GM18951 (cell line): ENCODE data around the gene DDAH2.
"Not testable (repeated sequence)": the region's sequence is repeated elsewhere in the genome, so short reads cannot be mapped to it uniquely, and the experiment has no call there.

Source experiments
- POLR2A ChIP-seq: IDR thresholded peaks from 4 replicates; pipeline ENCODE4 v1.6.1; 2011; ENCODE audit warnings: mild to moderate bottlenecking; ENCODE audit not compliant: insufficient read length, insufficient read depth; ENCODE audit errors: extremely low read depth
- in situ Hi-C: fragments of 300-500 bp; cut with MboI; formaldehyde crosslinking; loops from one replicate; pipeline ENCODE4 v1.12.0; 2022; ENCODE audit warnings: low sequenced_read_pairs, mixed read lengths, inconsistent platforms; ENCODE audit not compliant: unreplicated experiment

Gene DDAH2

GRCh38 chr6:31711233-31711632 lies 17.9 kb downstream of the DDAH2 start:
- in situ Hi-C loops = no loop called here
- no peak for TF ChIP-seq POLR2A

DNA sequence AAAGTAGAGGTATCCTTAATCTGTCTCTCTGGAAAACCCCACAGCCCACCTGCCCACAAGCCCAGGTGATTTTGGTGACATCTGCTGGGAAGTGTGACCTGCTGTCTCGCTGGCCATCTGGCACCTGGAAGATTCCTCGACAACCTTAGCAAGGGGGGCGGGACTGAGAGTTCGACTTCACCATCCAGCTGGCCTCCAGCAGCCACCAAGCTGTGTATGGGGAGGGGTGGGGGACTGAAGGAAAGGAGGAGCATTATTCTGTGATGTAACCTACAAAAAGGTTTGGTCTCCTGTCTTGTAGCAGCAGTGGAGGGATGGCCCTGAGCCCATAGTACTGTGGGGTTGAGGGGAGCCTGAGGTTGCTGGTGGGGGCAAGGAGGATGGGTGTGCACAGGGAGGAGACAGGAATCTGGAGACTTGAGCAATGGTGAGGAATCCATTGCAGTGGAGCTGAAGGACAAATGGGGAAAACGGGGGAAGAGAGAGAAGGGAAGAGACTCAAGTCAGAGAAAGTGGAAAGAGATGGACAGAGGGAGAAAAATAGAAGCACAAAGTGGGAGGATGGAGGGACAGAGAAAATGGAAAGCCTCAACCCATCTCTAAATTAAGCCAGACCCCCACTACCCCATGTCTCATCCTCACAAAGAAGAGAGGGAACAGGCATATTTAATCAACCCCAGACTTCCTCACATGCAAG lies 18.4 kb downstream of the DDAH2 start:
- in situ Hi-C loops = no loop called here
- no peak for TF ChIP-seq POLR2A

DNA sequence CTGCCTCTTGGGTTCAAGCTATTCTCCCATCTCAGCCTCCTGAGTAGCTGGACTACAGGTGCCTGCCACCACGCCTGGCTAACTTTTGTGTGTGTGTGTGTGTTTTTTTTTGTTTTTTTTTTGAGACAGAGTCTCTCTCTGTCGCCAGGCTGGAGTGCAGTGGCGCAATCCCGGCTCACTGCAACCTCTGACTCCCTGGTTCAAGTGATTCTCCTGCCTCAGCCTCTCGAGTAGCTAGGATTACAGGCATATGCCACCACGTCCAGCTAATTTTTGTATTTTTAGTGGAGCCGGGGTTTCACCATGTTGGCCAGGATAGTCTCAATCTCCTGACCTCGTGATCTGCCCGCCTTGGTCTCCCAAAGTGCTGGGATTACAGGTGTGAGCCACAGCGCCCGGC lies 19.9 kb downstream of the DDAH2 start:
- in situ Hi-C loops = not testable (repeated sequence)

- TF ChIP-seq POLR2A = no peak
- in situ Hi-C loops = no loop called here
Observed at GRCh38 chr6:31708224-31708623, 20.9 kb downstream of the DDAH2 start.

GRCh38 chr6:31707701-31708100 lies 21.4 kb downstream of the DDAH2 start:
- in situ Hi-C loops = no loop called here
- TF ChIP-seq POLR2A = no peak

DNA sequence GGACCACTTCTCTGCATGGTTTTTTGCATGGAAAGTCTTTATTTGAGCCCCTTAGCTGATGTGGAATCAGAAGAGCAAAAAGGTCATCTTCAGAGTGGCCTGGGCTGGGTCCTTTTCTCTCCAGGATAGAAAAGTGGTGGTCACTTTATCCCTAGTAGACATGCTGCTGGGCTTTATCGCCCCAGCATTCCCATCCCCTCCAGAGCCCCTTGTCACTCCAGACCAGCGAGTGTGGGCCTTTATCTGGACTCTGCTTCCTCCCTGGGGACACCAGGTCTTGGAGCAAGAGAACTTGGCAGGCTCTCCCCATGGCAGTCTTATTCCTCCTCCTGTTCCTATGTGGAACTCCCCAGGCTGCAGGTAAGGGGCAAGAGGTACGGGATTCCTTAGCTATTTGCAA lies 22.5 kb downstream of the DDAH2 start, which contains the start of gene LY6G6F:
Gene LY6G6F, plus strand, starts transcription at position 268 of the 400 bp plus-strand sequence. Its CDS starts 41 bp downstream, at position 309.
- in situ Hi-C loops = no loop called here
- TF ChIP-seq POLR2A = no peak

DNA sequence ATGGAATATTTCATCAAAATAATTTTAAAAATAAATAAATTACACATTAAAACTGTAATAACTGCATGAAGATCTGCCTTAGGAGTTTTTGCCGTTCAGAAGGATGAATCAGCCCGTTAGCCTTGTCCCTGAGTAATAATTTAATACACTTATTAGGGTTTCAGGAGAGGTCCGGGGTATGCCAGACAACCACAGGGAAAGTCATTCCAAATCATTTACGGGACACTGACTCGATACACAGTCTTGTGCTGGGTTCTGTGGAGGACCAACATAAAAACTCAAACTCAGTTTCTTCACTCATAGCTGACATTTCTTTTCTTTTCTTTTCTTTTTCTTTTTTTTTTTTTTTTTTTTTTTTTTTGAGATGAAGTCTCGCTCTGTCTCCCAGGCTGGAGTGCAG lies 23.2 kb downstream of the DDAH2 start:
- no peak for TF ChIP-seq POLR2A
- in situ Hi-C loops = no loop called here

DNA sequence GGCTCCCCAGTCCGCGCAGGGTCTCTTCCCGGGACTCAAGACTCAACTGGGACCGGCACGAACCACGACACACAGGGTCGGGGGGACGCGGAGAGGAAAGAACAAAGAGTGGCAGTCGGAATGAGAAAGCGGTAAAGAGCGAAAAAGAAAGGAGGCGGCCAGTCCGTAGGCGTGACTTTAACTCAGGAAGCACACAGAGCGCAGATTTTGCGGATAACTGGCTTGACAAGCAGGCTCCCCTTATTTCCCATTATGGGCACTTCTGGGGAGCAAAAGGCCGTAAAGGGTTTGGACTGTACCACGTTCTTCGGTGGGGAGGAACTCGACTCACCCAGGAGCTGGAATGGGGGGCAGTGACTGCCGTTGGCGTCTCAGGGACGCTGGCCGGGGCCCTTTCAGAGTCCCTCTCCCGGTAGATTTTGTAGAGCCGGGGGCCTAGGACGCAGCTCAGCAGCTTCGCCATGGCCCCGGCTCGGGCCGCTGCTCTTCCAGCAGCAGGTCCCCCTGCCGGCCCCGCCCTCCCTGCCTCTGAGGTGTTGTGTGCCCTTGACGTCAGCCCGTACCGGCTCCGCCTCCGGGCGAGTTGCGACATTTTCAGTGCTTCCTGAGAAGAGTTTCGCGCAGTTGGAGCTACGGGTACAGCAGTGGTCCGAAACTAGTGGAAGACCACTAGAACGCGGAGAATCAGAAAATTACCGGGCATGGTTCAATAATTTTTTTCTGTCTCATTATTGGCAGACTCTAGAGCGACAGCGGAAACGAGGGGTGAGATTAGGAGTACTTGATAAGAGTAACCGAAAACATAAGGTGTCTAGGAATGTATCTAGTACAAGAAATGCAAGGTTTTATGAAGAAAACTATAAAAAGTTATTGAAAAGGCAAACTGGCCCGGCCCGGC lies 26.0 kb downstream of the DDAH2 start, which contains the start of gene ABHD16A:
Gene ABHD16A, minus strand, starts transcription at position 506 of the 898 bp plus-strand sequence. Its CDS starts 43 bp downstream, at position 463.
- peak; percentile 94 for TF ChIP-seq POLR2A
- in situ Hi-C loops = no loop called here

GRCh38 chr6:31702405-31702818 lies 26.7 kb downstream of the DDAH2 start:
- no peak for TF ChIP-seq POLR2A
- in situ Hi-C loops = no loop called here

DNA sequence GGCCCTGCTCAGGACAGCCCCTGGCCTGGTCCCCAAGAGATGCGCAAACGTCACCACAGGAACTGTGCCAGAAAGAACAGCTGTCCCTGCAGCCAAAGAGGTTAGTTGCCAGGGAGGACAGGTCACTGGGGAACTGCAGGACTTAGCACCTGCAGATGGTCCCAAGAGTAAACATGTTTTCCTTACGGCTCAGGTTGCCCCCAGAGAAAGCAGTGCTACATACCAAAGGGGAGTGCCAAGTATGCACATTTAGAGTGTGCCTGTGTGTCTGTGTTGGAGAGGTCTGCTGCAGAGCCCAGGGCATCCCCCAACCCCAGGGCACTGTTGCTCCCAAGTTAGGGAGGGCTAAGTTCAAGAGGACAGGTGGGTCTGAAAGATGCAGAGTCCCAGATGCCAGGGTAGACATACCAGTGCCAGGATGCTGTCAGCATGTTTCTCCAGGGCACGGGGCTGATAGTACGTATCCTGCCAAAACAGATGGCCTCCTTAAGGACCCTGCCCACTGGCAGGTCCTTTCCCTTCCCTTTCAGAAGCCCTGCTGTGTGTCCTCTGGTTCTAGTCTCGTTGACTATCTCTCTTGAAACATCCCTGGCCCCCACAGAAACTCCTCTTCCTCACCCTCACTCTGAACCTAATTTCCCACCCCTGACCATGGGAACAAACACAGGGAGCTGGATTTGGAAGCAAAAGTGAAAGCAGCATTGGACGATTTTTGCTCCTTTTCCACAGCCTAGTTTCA lies 27.3 kb downstream of the DDAH2 start:
- in situ Hi-C loops = no loop called here
- no peak for TF ChIP-seq POLR2A

DNA sequence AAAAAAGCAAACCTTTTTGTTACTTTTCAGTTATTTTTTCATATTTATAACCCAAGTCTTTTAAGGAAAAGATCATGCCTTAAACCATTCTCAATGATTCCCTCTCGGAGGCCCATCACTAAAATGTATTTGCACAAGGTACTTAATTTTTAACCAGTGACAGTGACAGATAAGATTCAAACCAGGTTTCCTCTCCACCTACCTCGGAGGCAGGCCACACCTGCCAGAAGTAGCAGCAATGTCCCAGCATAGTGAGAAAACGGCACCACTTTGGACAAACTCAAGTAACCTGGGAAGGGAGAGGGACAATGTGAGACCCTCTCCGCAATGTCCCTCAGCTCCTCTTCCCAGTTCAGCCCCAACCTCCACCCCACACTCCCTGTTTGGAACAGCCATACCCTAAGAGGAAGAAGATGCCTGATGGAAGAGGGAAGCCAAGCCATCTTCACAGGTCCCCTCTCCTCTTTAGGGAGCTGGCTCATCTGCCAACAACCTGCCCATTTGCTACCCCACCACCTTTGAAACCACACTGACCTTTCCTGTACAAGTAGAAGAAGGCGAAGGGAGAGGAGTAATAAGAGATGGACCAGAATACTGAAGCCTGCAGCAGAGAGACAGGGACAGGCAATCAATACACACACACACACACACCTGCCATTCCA lies 28.2 kb downstream of the DDAH2 start:
- in situ Hi-C loops = no loop called here

GRCh38 chr6:31697555-31697954 lies 31.5 kb downstream of the DDAH2 start:
- TF ChIP-seq POLR2A = no peak
- in situ Hi-C loops = no loop called here

More for the DNA sequence above, 28.2 kb downstream of the DDAH2 start:
- no peak for TF ChIP-seq POLR2A

DNA sequence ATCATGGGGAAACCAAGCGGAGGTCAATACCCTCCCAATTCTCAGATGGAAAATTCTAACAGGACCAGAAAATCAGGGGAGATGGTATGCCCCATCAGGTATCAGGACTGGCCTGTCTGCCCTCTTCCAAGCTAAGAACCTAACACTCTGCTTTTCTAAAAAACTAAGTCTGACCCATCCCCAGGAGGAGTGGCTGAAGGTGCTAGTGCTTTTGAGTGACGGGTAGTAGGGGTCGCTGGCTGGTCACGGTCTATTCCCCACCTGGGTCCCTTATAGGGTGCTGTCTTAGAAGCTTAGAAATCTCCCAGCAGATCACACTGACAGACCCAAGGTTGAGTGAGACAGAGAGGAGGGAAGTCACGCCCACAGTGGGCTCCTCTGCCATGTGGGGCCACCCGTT lies 35.6 kb downstream of the DDAH2 start:
- in situ Hi-C loops = no loop called here
- TF ChIP-seq POLR2A = no peak

- no peak for TF ChIP-seq POLR2A
- in situ Hi-C loops = no loop called here
Observed at GRCh38 chr6:31692886-31693285, 36.2 kb downstream of the DDAH2 start.
